Memory B cell (primary cell): ENCODE measurements around the gene IL20.

Source experiments
- ATAC-seq: fragments of 150-1000 bp; cut with Tn5 transposase; 2 replicates; pipeline ENCODE4 v1.10.0; 2021; ENCODE audit warnings: low read depth, mild to moderate bottlenecking, moderate library complexity
- DNase-seq, 2 donors: peaks; one replicate each; pipeline ENCODE4 v3.0.0; 2022; ENCODE audit warnings: low spot score in 2 of 2
- H3K27ac Mint-ChIP-seq: one replicate; pipeline ENCODE4 v1.8.0; 2022; ENCODE audit warnings: mild to moderate bottlenecking, moderate library complexity, mixed read lengths
- H3K27me3 Mint-ChIP-seq: one replicate; pipeline ENCODE4 v1.8.0; 2022; ENCODE audit warnings: mixed read lengths
- H3K36me3 Mint-ChIP-seq: one replicate; pipeline ENCODE4 v1.8.0; 2022; ENCODE audit warnings: mild to moderate bottlenecking, mixed read lengths
- H3K4me1 Mint-ChIP-seq: one replicate; pipeline ENCODE4 v1.8.0; 2022; ENCODE audit warnings: mixed read lengths
- H3K4me3 Mint-ChIP-seq: one replicate; pipeline ENCODE4 v1.8.0; 2022; ENCODE audit warnings: mild to moderate bottlenecking, moderate library complexity, mixed read lengths
- H3K9me3 Mint-ChIP-seq: one replicate; pipeline ENCODE4 v1.8.0; 2022; ENCODE audit warnings: mixed read lengths

Gene IL20

GRCh38 chr1:206875752-206876377 is 10.4 kb downstream of the IL20 start:
- H3K9me3 Mint-ChIP-seq, result peaks cover 5% of the 10 kb centered on the region
- no peak for ATAC-seq
- H3K4me1 Mint-ChIP-seq, result no peaks in the 10 kb centered on the region
- no peak for DNase-seq
- H3K27me3 Mint-ChIP-seq, result peaks cover 2% of the 10 kb centered on the region
- no peak overlapping the region for H3K4me3 Mint-ChIP-seq
- peaks cover 10% of the 10 kb centered on the region for H3K36me3 Mint-ChIP-seq
- H3K27ac Mint-ChIP-seq, result no peak overlapping the region

DNA sequence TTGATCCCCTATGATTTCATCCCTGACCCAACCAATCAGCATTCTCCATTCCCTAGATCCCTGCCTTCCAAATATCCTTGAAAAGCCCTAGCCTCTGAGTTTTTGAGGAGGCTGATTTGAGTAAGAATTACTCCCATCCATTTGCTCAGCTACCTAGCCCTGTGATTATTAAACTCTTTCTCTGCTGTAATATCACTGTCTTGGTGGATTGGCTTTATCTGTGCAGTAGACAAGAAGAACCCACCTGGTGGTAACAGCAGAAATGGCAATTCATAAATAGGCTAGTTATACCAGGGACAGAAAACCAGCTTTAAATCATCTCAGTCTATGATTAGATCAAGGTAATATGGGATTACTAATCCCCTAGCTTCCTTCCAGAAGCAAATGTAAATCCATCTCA is 13.0 kb downstream of the IL20 start:
- Mint-ChIP-seq H3K36me3 (peaks cover 10% of the 10 kb centered on the region), H3K4me3 (no peak overlapping the region), H3K27ac (no peak overlapping the region), H3K4me1 (no peaks in the 10 kb centered on the region), H3K9me3 (peaks cover 8% of the 10 kb centered on the region), H3K27me3 (peaks cover 2% of the 10 kb centered on the region)
- ATAC-seq (no peak), DNase-seq (no peak)

DNA sequence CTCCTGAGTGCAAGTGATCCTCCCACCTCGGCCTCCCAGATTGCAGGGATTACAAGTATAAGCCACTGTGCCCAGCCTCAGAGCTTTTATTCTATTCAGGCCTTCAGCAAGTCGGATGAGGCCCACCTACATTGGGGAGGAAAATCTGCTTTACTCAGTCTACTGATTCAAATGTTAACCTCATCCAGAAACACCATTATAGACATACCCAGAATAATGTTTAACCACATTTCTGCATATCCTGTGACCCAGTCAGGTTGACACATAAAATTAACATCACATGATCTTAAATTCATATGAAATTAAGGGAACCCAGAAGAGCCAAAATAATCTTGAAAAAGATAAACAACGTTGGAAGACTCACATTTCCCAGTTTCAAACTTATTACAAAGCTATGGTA is 14.9 kb downstream of the IL20 start:
- no peak overlapping the region for H3K4me3 Mint-ChIP-seq
- H3K9me3 Mint-ChIP-seq, result peaks cover 8% of the 10 kb centered on the region
- peaks cover 2% of the 10 kb centered on the region for H3K27me3 Mint-ChIP-seq
- no peak overlapping the region for H3K27ac Mint-ChIP-seq
- no peaks in the 10 kb centered on the region for H3K4me1 Mint-ChIP-seq
- H3K36me3 Mint-ChIP-seq, result peaks cover 10% of the 10 kb centered on the region
- ATAC-seq (no peak), DNase-seq (no peak)

DNA sequence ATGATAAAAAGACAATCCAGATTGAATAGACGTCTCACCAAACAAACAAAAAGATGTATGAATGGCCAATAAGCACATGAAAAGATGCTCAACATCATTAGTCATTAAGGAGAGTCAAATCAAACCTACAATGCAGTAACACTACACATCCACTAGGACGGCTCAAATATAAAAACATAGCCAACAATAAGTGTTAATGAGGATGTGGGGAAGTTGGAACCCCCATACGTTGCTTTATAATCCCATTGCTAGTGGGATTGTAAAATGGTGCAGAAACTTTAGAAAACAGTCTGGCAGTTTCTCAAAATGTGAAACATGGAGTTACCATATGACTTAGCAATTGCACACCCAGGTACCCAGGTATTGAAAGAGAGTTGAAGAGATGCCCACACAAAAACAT is 17.1 kb downstream of the IL20 start:
- DNase-seq (no peak), ATAC-seq (no peak)
- Mint-ChIP-seq H3K4me3 (no peak overlapping the region), H3K27ac (no peak overlapping the region), H3K27me3 (peaks cover 5% of the 10 kb centered on the region), H3K9me3 (peaks cover 5% of the 10 kb centered on the region), H3K36me3 (peaks cover 2% of the 10 kb centered on the region), H3K4me1 (no peaks in the 10 kb centered on the region)

- H3K27ac Mint-ChIP-seq, result no peak overlapping the region
- ATAC-seq (no peak), DNase-seq (no peak)
These were observed 17.7 kb downstream of the IL20 start for GRCh38 chr1:206883160-206883559.

DNA sequence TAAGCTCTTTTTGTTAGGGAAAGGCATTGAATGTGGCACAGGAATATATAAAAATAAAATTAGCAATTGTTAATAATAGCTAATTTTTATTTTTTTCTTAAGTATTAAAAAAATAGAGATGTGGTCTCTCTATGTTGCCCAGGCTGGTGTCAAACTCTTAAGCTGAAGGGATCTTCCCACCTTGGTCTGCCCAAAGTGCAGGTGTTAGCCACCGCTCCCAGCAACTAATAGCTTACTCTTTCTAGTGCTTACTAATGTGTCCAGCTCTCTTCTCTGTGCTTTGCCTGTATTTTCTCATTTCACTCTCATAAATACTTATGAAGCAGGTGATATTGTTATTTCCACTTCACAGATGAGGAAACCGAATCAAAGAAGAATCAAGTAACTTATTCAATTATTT is 18.5 kb downstream of the IL20 start:
- Mint-ChIP-seq H3K4me3 (no peak overlapping the region), H3K4me1 (no peaks in the 10 kb centered on the region), H3K9me3 (peaks cover 5% of the 10 kb centered on the region), H3K36me3 (peaks cover 2% of the 10 kb centered on the region), H3K27me3 (peaks cover 6% of the 10 kb centered on the region), H3K27ac (no peak overlapping the region)
- DNase-seq (no peak), ATAC-seq (no peak)

More at GRCh38 chr1:206883160-206883559, 17.7 kb downstream of the IL20 start:
- H3K27me3 Mint-ChIP-seq, result peaks cover 5% of the 10 kb centered on the region
- no peaks in the 10 kb centered on the region for H3K4me1 Mint-ChIP-seq
- H3K4me3 Mint-ChIP-seq, result no peak overlapping the region
- peaks cover 2% of the 10 kb centered on the region for H3K36me3 Mint-ChIP-seq
- peaks cover 5% of the 10 kb centered on the region for H3K9me3 Mint-ChIP-seq

GRCh38 chr1:206885341-206886060 is 20.1 kb downstream of the IL20 start:
- Mint-ChIP-seq H3K4me3 (no peak overlapping the region), H3K36me3 (no peaks in the 10 kb centered on the region), H3K27me3 (peaks cover 6% of the 10 kb centered on the region), H3K27ac (no peak overlapping the region), H3K9me3 (peaks cover 2% of the 10 kb centered on the region), H3K4me1 (peaks cover 2% of the 10 kb centered on the region)
- ATAC-seq, result no peak
- DNase-seq, result no peak

DNA sequence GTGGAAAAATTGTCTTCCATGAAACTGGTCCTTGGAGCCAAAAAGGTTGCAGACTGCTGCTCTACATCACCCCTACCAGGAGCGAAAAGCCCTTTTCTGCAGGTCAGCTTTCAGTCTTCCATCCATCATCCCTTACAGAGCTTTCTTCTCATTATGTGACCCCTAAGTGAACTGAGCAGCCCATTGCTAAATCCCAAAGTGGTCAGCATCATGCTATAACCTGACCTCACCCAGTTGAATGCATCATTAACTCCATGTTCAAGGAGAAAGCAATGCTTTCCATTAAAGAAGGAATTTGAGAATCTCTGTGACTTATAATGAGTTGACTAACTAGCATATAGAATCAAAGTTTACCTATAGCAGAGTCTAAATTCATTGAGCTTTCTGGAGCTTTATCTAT is 21.4 kb downstream of the IL20 start:
- ATAC-seq (no peak), DNase-seq (no peak)
- H3K9me3 Mint-ChIP-seq, result peaks cover 2% of the 10 kb centered on the region
- no peak overlapping the region for H3K27ac Mint-ChIP-seq
- no peak overlapping the region for H3K4me3 Mint-ChIP-seq
- H3K36me3 Mint-ChIP-seq, result no peaks in the 10 kb centered on the region
- peaks cover 6% of the 10 kb centered on the region for H3K27me3 Mint-ChIP-seq
- peaks cover 3% of the 10 kb centered on the region for H3K4me1 Mint-ChIP-seq

DNA sequence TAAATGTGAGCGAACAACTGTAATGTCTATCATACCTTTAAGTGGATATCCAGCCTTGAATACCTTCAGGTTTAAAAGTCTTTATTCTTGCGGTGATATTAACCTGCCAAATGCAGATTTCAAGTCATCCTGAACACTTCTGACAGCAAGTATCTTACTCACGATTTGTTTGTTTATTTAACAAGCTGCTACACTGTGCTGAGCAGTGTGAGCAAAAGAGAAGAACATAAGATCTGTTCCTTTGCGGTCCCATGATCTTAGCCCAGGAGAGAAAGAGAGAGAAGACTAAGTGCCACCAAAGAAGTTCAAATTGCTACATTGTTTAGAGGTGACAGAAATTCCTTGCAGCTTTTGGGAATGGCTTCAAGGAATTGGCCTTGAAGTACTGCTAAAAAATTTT is 22.3 kb downstream of the IL20 start:
- no peak for ATAC-seq
- H3K4me1 Mint-ChIP-seq, result peaks cover 3% of the 10 kb centered on the region
- H3K27ac Mint-ChIP-seq, result no peak overlapping the region
- DNase-seq, result no peak
- H3K36me3 Mint-ChIP-seq, result no peaks in the 10 kb centered on the region
- no peak overlapping the region for H3K4me3 Mint-ChIP-seq
- peaks cover under 1% of the 10 kb centered on the region for H3K9me3 Mint-ChIP-seq
- H3K27me3 Mint-ChIP-seq, result peaks cover 5% of the 10 kb centered on the region

- H3K4me3 Mint-ChIP-seq, result no peak overlapping the region
- no peak overlapping the region for H3K27ac Mint-ChIP-seq
- no peak for DNase-seq
- no peaks in the 10 kb centered on the region for H3K9me3 Mint-ChIP-seq
- H3K36me3 Mint-ChIP-seq, result no peaks in the 10 kb centered on the region
- H3K27me3 Mint-ChIP-seq, result peaks cover 4% of the 10 kb centered on the region
- ATAC-seq, result peak; percentile 47
- H3K4me1 Mint-ChIP-seq, result peaks cover 3% of the 10 kb centered on the region
These were observed 25.0 kb downstream of the IL20 start for GRCh38 chr1:206890125-206891060.

DNA sequence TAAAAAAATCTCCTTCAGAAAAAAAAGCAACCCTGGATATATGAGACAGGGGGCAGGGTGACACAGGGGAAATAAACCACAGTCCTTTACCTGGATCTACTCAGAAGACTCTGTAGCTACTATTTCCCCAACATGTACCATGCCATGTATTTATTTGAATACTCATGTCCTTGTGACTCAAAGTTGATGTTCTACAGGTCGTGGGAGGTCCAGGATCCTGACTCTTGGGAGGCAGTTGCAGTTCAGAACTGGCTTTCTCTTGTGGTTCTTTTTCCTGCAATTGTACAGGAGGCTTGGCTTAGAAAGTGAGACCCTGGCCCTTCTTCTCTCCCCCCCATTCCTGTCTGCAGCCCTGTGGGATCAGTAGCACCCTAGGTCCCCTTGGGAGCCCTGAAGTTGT is 26.0 kb downstream of the IL20 start:
- Mint-ChIP-seq H3K27me3 (peaks cover 1% of the 10 kb centered on the region), H3K4me1 (peaks cover 3% of the 10 kb centered on the region), H3K27ac (no peak overlapping the region)

DNA sequence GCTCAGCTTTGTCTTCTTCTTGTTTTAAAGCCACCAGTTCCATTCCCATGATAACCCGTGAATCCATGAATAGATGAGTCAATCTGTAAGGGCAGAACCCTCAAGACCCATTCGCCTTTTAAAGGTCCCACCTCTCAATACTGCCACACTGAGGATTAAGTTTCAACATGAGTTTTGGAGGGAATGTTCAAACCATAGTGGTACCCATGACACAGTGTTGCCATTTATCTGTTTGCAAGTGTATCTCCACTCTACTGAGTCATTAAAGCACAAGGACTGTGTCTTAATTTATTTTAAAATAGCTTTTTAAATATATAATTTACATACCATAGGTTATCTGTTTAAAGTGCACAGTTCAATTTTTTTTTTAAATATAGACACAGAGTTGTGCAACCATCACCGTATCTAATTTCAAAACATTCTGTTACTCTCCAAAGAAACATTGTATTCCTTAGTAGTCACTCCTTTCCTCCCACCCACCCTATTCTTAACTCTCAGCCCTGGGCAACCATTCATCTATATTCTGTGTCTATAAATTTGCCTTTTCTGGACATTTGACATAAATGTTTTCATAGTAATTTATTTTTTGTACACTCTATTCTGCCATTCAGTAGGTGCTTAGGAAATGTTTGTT is 27.0 kb downstream of the IL20 start:
- no peak for ATAC-seq
- no peaks in the 10 kb centered on the region for H3K9me3 Mint-ChIP-seq
- no peaks in the 10 kb centered on the region for H3K36me3 Mint-ChIP-seq
- peaks cover 3% of the 10 kb centered on the region for H3K4me1 Mint-ChIP-seq
- no peak overlapping the region for H3K4me3 Mint-ChIP-seq
- no peak overlapping the region for H3K27ac Mint-ChIP-seq
- DNase-seq, result no peak
- peaks cover 1% of the 10 kb centered on the region for H3K27me3 Mint-ChIP-seq

More for the DNA sequence above, 26.0 kb downstream of the IL20 start:
- ATAC-seq (no peak), DNase-seq (no peak)
- Mint-ChIP-seq H3K36me3 (no peaks in the 10 kb centered on the region), H3K9me3 (no peaks in the 10 kb centered on the region), H3K4me3 (no peak overlapping the region)

GRCh38 chr1:206893380-206893779 is 28.0 kb downstream of the IL20 start:
- Mint-ChIP-seq H3K27me3 (no peaks in the 10 kb centered on the region), H3K4me1 (peaks cover 6% of the 10 kb centered on the region), H3K27ac (no peak overlapping the region), H3K36me3 (no peaks in the 10 kb centered on the region), H3K4me3 (no peak overlapping the region), H3K9me3 (no peaks in the 10 kb centered on the region)
- no peak for ATAC-seq
- DNase-seq, result no peak

DNA sequence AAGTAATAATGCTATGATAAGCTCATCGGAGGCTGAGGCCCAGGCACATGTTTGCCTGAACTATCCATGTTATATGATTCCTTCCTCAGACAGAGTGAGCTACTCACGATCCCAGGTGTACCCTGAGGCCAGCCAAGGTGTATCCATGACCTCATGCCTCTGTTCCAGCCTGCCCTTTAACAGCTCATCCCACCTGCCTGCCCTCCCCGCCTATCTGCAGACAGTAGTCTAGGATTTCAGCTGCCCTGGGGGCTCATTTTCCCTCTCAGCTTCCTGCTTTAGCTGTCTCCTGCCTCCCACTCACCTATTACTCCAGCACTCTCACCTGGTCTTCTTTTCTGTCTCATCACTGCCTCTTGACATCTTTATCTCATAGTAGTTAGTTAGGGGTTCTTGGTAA is 29.9 kb downstream of the IL20 start:
- H3K4me1 Mint-ChIP-seq, result peaks cover 10% of the 10 kb centered on the region
- no peaks in the 10 kb centered on the region for H3K9me3 Mint-ChIP-seq
- ATAC-seq, result no peak
- no peak overlapping the region for H3K4me3 Mint-ChIP-seq
- no peaks in the 10 kb centered on the region for H3K36me3 Mint-ChIP-seq
- H3K27me3 Mint-ChIP-seq, result no peaks in the 10 kb centered on the region
- DNase-seq, result no peak
- H3K27ac Mint-ChIP-seq, result no peak overlapping the region
